HepG2 (cell line): ENCODE data around the gene RIPK3. TPM values are rescaled to one million over a fixed set of nuclear protein-coding genes. Genes with fewer than 3 reads are reported as not detected.

Experiments used
- FOXK1 ChIP-seq: sonication (generic); formaldehyde crosslinking; IDR thresholded peaks from 2 replicates; pipeline ENCODE4 v1.4.0; 2020; ENCODE audit warnings: low read depth, missing genetic modification reagents, borderline replicate concordance
- GABPB1 ChIP-seq: IDR thresholded peaks from 2 replicates; pipeline ENCODE4 v1.6.1; 2016; ENCODE audit warnings: mild to moderate bottlenecking, missing genetic modification reagents, moderate library complexity, missing compliant biosample characterization
- IKZF4 ChIP-seq: sonication (generic); formaldehyde crosslinking; IDR thresholded peaks from 2 replicates; pipeline ENCODE4 v1.5.1; 2020; ENCODE audit warnings: borderline replicate concordance, mild to moderate bottlenecking, low read depth, missing genetic modification reagents; ENCODE audit errors: not compliant biosample characterization
- MAZ ChIP-seq, 2 experiments: sonication (generic) in 1 of 2; formaldehyde crosslinking in 1 of 2; IDR thresholded peaks; 2 replicates each; pipeline versions ENCODE4 v1.5.0 to v1.6.1; 2012 to 2020; ENCODE audit warnings: low read depth in 2 of 2, mild to moderate bottlenecking in 2 of 2, borderline replicate concordance in 1 of 2, improper control_type of control experiment in 1 of 2, low read length in 1 of 2, missing genetic modification reagents in 1 of 2, moderate library complexity in 1 of 2
- MEIS2 ChIP-seq: sonication (generic); formaldehyde crosslinking; IDR thresholded peaks from 2 replicates; pipeline ENCODE4 v1.9.0; 2021; ENCODE audit warnings: mild to moderate bottlenecking, missing genetic modification reagents
- NKX3-1 ChIP-seq: sonication (generic); formaldehyde crosslinking; IDR thresholded peaks from 2 replicates; pipeline ENCODE4 v1.5.0; 2020; ENCODE audit warnings: missing genetic modification reagents
- POLR2G ChIP-seq: fragments of 200-400 bp; formaldehyde crosslinking; IDR thresholded peaks from 2 replicates; pipeline ENCODE4 v1.6.1; 2018; ENCODE audit warnings: mild to moderate bottlenecking, low read depth, low read length, moderate library complexity
- SOX13 ChIP-seq, 3 experiments: fragments of 450-650 bp in 1 of 3; sonication (generic) in 1 of 3; formaldehyde crosslinking in 1 of 3; IDR thresholded peaks in 2 of 3; conservative IDR thresholded peaks in 1 of 3; 2 replicates each; pipeline versions ENCODE4 v1.5.0 to v1.6.1; 2016 to 2020; ENCODE audit warnings: antibody characterized with exemption in 1 of 3, mild to moderate bottlenecking in 1 of 3, missing compliant biosample characterization in 1 of 3, missing genetic modification reagents in 1 of 3, moderate library complexity in 1 of 3
- THYN1 ChIP-seq: sonication (generic); formaldehyde crosslinking; IDR thresholded peaks from 2 replicates; pipeline ENCODE4 v1.8.1; 2023; ENCODE audit warnings: low read depth, mild to moderate bottlenecking, moderate library complexity, missing genetic modification reagents, borderline replicate concordance
- ZMAT3 ChIP-seq: sonication (generic); formaldehyde crosslinking; conservative IDR thresholded peaks from 2 replicates; pipeline ENCODE4 v1.7.0; 2021; ENCODE audit warnings: missing genetic modification reagents
- ZNF775 ChIP-seq: sonication (generic); formaldehyde crosslinking; IDR thresholded peaks from 2 replicates; pipeline ENCODE4 v1.4.0; 2020; ENCODE audit warnings: missing genetic modification reagents, mild to moderate bottlenecking, moderate library complexity, borderline replicate concordance
- ZZZ3 ChIP-seq: sonication (generic); formaldehyde crosslinking; IDR thresholded peaks from 2 replicates; pipeline ENCODE4 v1.4.0; 2020; ENCODE audit warnings: missing genetic modification reagents, mild to moderate bottlenecking, borderline replicate concordance
- polyA plus RNA-seq, 8 experiments: library from polyadenylated mRNA; depleted of rRNA in 3 of 8; stranded (reverse) in 7 of 8; unstranded in 1 of 8; fragments of >200 nt; fragmentation: Illumina TruSeq in 4 of 8; extraction: Trizol in 4 of 8; gene quantifications; 2 replicates each; pipeline versions ENCODE4 v1.2.1 to v1.2.3, GENCODE V29; 2011 to 2016; ENCODE audit warnings: low read depth in 4 of 8, missing spikeins in 1 of 8, mixed read lengths in 1 of 8; ENCODE audit not compliant: insufficient read depth in 1 of 8
- total RNA-seq, 5 experiments: library from RNA; depleted of rRNA; stranded (reverse); fragments of >200 nt; fragmentation: Illumina TruSeq; extraction: Trizol; gene quantifications; 2 replicates each; pipeline ENCODE4 v1.2.3, GENCODE V29; 2016; ENCODE audit warnings: low read depth in 1 of 5
- TF ChIP-seq, protein P1 (sequence below): sonication (generic); formaldehyde crosslinking; IDR thresholded peaks from 2 replicates; pipeline ENCODE4 v1.5.0; 2020; ENCODE audit warnings: missing genetic modification reagents, mild to moderate bottlenecking, borderline replicate concordance
- TF ChIP-seq, protein P2 (sequence below): sonication (generic); formaldehyde crosslinking; conservative IDR thresholded peaks from 2 replicates; pipeline ENCODE4 v1.4.0; 2020; ENCODE audit warnings: mild to moderate bottlenecking, missing genetic modification reagents, moderate library complexity
- TF ChIP-seq, protein P3 (sequence below): sonication (generic); formaldehyde crosslinking; IDR thresholded peaks from 2 replicates; pipeline ENCODE4 v1.8.0; 2023; ENCODE audit warnings: mild to moderate bottlenecking, missing genetic modification reagents
- TF ChIP-seq, protein P4 (sequence below): sonication (generic); formaldehyde crosslinking; IDR thresholded peaks from 2 replicates; pipeline ENCODE4 v1.4.0; 2020; ENCODE audit warnings: mild to moderate bottlenecking, low read depth, missing genetic modification reagents

RIPK3 gene
- total and polyA plus RNA-seq, 2 of the 13 experiments (the other 11 are each of a cell fraction or from before 2014, with no cell fraction given), result not detected

DNA sequence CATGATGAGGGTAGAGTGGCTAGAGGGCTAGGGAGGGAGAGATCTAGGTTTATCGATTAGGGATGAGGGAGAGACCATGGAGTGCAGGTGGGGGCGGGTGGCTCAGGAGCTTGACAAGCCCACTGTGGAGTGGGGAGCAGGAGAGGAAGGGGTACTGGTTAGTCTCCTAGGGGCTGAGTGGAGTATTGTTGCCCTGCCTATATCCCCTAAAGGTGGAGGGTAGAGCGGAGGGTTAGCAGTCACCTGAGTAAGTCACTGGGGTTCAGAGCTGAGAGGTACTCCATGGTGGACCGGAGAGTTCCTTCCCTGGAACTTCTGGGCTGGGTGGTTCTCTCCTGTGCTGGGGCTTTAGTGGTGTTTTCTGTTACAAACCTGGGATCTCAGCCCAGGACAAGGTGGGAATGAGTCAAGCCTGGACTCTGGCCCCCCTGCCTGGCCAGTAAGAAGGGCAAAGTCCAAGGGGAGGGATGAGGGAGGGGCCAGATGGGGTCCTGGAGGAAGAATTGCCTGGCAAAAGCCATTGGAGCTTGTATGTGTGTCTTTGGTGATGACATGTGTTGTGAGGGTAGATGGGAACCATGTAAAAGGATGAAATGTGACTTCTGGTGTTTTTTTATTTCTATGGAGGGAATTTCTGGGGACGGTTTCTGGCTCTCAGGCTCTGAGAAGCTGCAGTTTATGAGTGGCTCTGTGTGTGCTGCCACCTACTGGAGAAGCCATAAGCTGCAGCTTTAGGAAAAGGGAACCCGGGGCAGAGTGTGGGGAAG, 32.0 kb downstream of the RIPK3 start, which contains the start of gene CIDEB (continued):
- TF ChIP-seq SOX13 (IDR thresholded peaks at IDR 0.05) (no peak), SOX13 (CRISPR knock-in tag; conservative IDR thresholded peaks at IDR 0.05 in 1 of 2, IDR thresholded peaks at IDR 0.05 in 1 of 2) (peak; percentile 80 to 87), ZMAT3 (CRISPR knock-in tag) (peak; percentile 36), MAZ (IDR thresholded peaks at IDR 0.05; ENCODE audit: borderline replicate concordance, low read depth, low read length) (peak; percentile 100), MAZ (CRISPR knock-in tag; IDR thresholded peaks at IDR 0.05; ENCODE audit: low read depth) (peak; percentile 99), POLR2G (peak; percentile 98), NKX3-1 (no peak), GABPB1 (CRISPR knock-in tag) (peak; percentile 59; the same call in 1 of the 2 replicates), IKZF4 (peak; percentile 79), MEIS2 (CRISPR knock-in tag) (peak; percentile 80; the same call in 1 of the 2 replicates), FOXK1 (peak; percentile 67; the same call in 1 of the 2 replicates), THYN1 (CRISPR knock-in tag) (0 out of 2 replicates have a peak, but pooled peaks have one; percentile 91), ZNF775 (CRISPR knock-in tag) (peak; percentile 57; the same call in 1 of the 2 replicates), ZZZ3 (peak; percentile 94)
- TF ChIP-seq, protein P1, sequence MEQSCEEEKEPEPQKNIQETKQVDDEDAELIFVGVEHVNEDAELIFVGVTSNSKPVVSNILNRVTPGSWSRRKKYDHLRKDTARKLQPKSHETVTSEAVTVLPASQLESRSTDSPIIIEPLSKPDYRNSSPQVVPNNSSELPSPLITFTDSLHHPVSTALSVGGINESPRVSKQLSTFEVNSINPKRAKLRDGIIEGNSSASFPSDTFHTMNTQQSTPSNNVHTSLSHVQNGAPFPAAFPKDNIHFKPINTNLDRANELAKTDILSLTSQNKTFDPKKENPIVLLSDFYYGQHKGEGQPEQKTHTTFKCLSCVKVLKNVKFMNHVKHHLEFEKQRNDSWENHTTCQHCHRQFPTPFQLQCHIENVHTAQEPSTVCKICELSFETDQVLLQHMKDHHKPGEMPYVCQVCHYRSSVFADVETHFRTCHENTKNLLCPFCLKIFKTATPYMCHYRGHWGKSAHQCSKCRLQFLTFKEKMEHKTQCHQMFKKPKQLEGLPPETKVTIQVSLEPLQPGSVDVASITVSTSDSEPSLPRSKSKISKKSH (CRISPR knock-in tag), result no peak; the same call in 1 of the 2 replicates
- TF ChIP-seq, protein P2, sequence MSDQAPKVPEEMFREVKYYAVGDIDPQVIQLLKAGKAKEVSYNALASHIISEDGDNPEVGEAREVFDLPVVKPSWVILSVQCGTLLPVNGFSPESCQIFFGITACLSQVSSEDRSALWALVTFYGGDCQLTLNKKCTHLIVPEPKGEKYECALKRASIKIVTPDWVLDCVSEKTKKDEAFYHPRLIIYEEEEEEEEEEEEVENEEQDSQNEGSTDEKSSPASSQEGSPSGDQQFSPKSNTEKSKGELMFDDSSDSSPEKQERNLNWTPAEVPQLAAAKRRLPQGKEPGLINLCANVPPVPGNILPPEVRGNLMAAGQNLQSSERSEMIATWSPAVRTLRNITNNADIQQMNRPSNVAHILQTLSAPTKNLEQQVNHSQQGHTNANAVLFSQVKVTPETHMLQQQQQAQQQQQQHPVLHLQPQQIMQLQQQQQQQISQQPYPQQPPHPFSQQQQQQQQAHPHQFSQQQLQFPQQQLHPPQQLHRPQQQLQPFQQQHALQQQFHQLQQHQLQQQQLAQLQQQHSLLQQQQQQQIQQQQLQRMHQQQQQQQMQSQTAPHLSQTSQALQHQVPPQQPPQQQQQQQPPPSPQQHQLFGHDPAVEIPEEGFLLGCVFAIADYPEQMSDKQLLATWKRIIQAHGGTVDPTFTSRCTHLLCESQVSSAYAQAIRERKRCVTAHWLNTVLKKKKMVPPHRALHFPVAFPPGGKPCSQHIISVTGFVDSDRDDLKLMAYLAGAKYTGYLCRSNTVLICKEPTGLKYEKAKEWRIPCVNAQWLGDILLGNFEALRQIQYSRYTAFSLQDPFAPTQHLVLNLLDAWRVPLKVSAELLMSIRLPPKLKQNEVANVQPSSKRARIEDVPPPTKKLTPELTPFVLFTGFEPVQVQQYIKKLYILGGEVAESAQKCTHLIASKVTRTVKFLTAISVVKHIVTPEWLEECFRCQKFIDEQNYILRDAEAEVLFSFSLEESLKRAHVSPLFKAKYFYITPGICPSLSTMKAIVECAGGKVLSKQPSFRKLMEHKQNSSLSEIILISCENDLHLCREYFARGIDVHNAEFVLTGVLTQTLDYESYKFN (CRISPR knock-in tag), result peak; percentile 100
- TF ChIP-seq, protein P3, sequence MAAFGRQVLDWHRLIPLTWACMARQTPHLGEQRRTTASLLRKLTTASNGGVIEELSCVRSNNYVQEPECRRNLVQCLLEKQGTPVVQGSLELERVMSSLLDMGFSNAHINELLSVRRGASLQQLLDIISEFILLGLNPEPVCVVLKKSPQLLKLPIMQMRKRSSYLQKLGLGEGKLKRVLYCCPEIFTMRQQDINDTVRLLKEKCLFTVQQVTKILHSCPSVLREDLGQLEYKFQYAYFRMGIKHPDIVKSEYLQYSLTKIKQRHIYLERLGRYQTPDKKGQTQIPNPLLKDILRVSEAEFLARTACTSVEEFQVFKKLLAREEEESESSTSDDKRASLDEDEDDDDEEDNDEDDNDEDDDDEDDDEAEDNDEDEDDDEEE, result peak; percentile 98
- TF ChIP-seq, protein P4, sequence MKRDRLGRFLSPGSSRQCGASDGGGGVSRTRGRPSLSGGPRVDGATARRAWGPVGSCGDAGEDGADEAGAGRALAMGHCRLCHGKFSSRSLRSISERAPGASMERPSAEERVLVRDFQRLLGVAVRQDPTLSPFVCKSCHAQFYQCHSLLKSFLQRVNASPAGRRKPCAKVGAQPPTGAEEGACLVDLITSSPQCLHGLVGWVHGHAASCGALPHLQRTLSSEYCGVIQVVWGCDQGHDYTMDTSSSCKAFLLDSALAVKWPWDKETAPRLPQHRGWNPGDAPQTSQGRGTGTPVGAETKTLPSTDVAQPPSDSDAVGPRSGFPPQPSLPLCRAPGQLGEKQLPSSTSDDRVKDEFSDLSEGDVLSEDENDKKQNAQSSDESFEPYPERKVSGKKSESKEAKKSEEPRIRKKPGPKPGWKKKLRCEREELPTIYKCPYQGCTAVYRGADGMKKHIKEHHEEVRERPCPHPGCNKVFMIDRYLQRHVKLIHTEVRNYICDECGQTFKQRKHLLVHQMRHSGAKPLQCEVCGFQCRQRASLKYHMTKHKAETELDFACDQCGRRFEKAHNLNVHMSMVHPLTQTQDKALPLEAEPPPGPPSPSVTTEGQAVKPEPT (CRISPR knock-in tag), result peak; percentile 75
